ENCODE measurements around the gene GC.

DNA sequence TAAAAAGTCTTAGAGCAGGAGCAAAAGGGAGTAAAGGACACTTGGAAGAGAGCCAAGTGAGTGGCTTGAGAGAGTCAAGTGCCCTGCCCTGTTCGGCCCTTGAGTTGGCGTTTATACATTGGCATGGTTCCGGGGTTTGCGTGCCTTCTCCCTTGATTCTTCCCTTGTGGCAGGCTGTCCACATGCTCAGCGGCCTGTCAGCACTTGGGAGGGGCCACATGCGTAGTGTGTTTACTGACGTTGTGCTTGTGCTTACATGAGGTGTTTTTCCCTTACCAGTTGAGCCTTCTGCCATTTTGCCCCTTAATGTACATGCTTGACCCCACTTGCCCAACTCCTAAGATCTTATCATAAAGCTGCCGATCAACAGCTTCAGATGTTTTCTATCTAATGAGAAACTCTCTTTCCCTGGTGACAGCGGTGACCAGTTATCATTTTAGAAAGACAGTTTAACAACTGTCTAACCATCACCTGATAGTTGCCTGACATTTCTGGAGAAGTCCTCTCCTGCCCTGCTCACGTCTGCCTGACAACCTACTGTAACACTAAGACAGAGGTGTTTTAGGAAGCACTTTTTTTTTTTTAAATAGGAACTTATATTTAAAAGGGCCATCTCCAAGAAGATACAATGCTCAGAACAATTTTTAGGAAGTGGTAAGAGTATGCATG, 49.5 kb upstream of the GC start:
- TF ChIP-seq ZNF274 (IDR thresholded peaks at IDR 0.05; ENCODE audit: low read depth, low read length), result no peak
- TF ChIP-seq SUZ12 (IDR thresholded peaks at IDR 0.05; ENCODE audit: extremely low read depth, insufficient read depth, insufficient read length), result no peak
